HFFc6 (cell line): Measurements from ENCODE around the gene LETM1. TPM values are rescaled to one million over a fixed set of nuclear protein-coding genes. Genes with fewer than 3 reads are reported as not detected.

Source experiments
- DNase-seq: peaks from one replicate; pipeline ENCODE4 v3.0.0-alpha.2; 2018
- H3K27ac Mint-ChIP-seq: 2 replicates; pipeline ENCODE4 v1.8.0; 2020; ENCODE audit warnings: mild to moderate bottlenecking, mixed read lengths
- H3K27me3 Mint-ChIP-seq: 2 replicates; pipeline ENCODE4 v1.8.0; 2021; ENCODE audit warnings: mild to moderate bottlenecking, moderate library complexity, mixed read lengths; ENCODE audit not compliant: insufficient read depth
- H3K36me3 Mint-ChIP-seq: 2 replicates; pipeline ENCODE4 v1.8.0; 2021; ENCODE audit warnings: low read depth, mixed read lengths
- H3K4me1 Mint-ChIP-seq: 2 replicates; pipeline ENCODE4 v1.8.0; 2020; ENCODE audit warnings: low read depth, mixed read lengths
- H3K4me3 Mint-ChIP-seq: 2 replicates; pipeline ENCODE4 v1.8.0; 2020; ENCODE audit warnings: mild to moderate bottlenecking, moderate library complexity, mixed read lengths
- H3K9me3 Mint-ChIP-seq: 2 replicates; pipeline ENCODE4 v1.8.0; 2020; ENCODE audit warnings: mild to moderate bottlenecking, mixed read lengths
- CTCF ChIP-seq: fragments of 200-600 bp; sonication (generic); IDR thresholded peaks from 2 replicates; pipeline ENCODE4 v1.5.0; 2021; ENCODE audit warnings: antibody characterized with exemption, mild to moderate bottlenecking
- total RNA-seq, 6 experiments: library from RNA; stranded (reverse); fragmentation: NEBNext Ultra II Directional; extraction: Animal tissue kit (Norgen Biotek cat#: 25700); gene quantifications; 2 replicates in 1 of 6; 3 replicates in 5 of 6; pipeline ENCODE4 v1.2.3, GENCODE V29; 2021

Gene LETM1
- total RNA-seq, 6 experiments from 2014 or later, result 47.4 to 64.0 (median 53.3) TPM

GRCh38 chr4:1883583-1883982 lies 27.6 kb upstream of the LETM1 start:
- H3K4me1 Mint-ChIP-seq, result peaks cover 57% of the 10 kb centered on the region
- H3K4me3 Mint-ChIP-seq, result no peak overlapping the region
- H3K9me3 Mint-ChIP-seq, result no peaks in the 10 kb centered on the region
- peaks cover 2% of the 10 kb centered on the region; the same call in 1 of the 2 replicates for H3K27me3 Mint-ChIP-seq
- H3K36me3 Mint-ChIP-seq, result peaks cover 7% of the 10 kb centered on the region; the same call in 1 of the 2 replicates
- H3K27ac Mint-ChIP-seq, result peak overlapping the region; percentile 54; the same call in 1 of the 2 replicates
- DNase-seq, result no peak
- no peak for TF ChIP-seq CTCF

GRCh38 chr4:1882850-1883271 lies 26.9 kb upstream of the LETM1 start:
- no peak overlapping the region for H3K4me3 Mint-ChIP-seq
- no peak for TF ChIP-seq CTCF
- DNase-seq, result no peak
- peaks cover 10% of the 10 kb centered on the region; the same call in 1 of the 2 replicates for H3K36me3 Mint-ChIP-seq
- H3K4me1 Mint-ChIP-seq, result peaks cover 60% of the 10 kb centered on the region
- no peaks in the 10 kb centered on the region for H3K9me3 Mint-ChIP-seq
- H3K27me3 Mint-ChIP-seq, result peaks cover 2% of the 10 kb centered on the region; the same call in 1 of the 2 replicates
- H3K27ac Mint-ChIP-seq, result peak overlapping the region; percentile 51

GRCh38 chr4:1880332-1880731 lies 24.4 kb upstream of the LETM1 start:
- H3K27ac Mint-ChIP-seq, result peak overlapping the region; percentile 69
- DNase-seq, result no peak
- H3K36me3 Mint-ChIP-seq, result peaks cover 18% of the 10 kb centered on the region
- H3K4me1 Mint-ChIP-seq, result peaks cover 63% of the 10 kb centered on the region
- TF ChIP-seq CTCF, result no peak
- H3K9me3 Mint-ChIP-seq, result no peaks in the 10 kb centered on the region
- no peak overlapping the region for H3K4me3 Mint-ChIP-seq
- peaks cover 2% of the 10 kb centered on the region; the same call in 1 of the 2 replicates for H3K27me3 Mint-ChIP-seq

GRCh38 chr4:1879485-1879884 lies 23.5 kb upstream of the LETM1 start:
- H3K4me1 Mint-ChIP-seq, result peaks cover 64% of the 10 kb centered on the region
- peaks cover 21% of the 10 kb centered on the region for H3K36me3 Mint-ChIP-seq
- peaks cover 2% of the 10 kb centered on the region; the same call in 1 of the 2 replicates for H3K27me3 Mint-ChIP-seq
- no peak for TF ChIP-seq CTCF
- no peak for DNase-seq
- H3K4me3 Mint-ChIP-seq, result no peak overlapping the region
- H3K9me3 Mint-ChIP-seq, result no peaks in the 10 kb centered on the region
- peak overlapping the region; percentile 69 for H3K27ac Mint-ChIP-seq

- no peaks in the 10 kb centered on the region for H3K9me3 Mint-ChIP-seq
- no peak for DNase-seq
- peaks cover 27% of the 10 kb centered on the region for H3K36me3 Mint-ChIP-seq
- H3K4me3 Mint-ChIP-seq, result peak overlapping the region; percentile 94
- H3K4me1 Mint-ChIP-seq, result peaks cover 64% of the 10 kb centered on the region
- peak overlapping the region; percentile 94 for H3K27ac Mint-ChIP-seq
- TF ChIP-seq CTCF, result no peak
- no peaks in the 10 kb centered on the region for H3K27me3 Mint-ChIP-seq
Observed at GRCh38 chr4:1874201-1874600, 18.2 kb upstream of the LETM1 start.

- H3K9me3 Mint-ChIP-seq, result no peaks in the 10 kb centered on the region
- peak overlapping the region; percentile 94 for H3K27ac Mint-ChIP-seq
- TF ChIP-seq CTCF, result no peak
Observed at GRCh38 chr4:1873776-1874175, 17.8 kb upstream of the LETM1 start.

More at GRCh38 chr4:1873776-1874175, 17.8 kb upstream of the LETM1 start:
- no peak for DNase-seq
- peaks cover 26% of the 10 kb centered on the region for H3K36me3 Mint-ChIP-seq
- H3K27me3 Mint-ChIP-seq, result no peaks in the 10 kb centered on the region
- H3K4me1 Mint-ChIP-seq, result peaks cover 62% of the 10 kb centered on the region
- H3K4me3 Mint-ChIP-seq, result peak overlapping the region; percentile 94
